OCI-LY7 (cell line): ENCODE results near the gene CXCR5. TPM values are rescaled to one million over a fixed set of nuclear protein-coding genes. Genes with fewer than 3 reads are reported as not detected.

Source experiments
- BruUV-seq: library from RNA; stranded (reverse); fragments of 400-500 nt; replicated peaks from 2 replicates; lab custom pipeline; 2021; lab: Mats Ljungman, UMichigan
- CTCF ChIA-PET: fragments of 300-600 bp; sonication (Branson Sonifier 250); formaldehyde crosslinking; loops from one replicate; lab custom pipeline; 2022; ENCODE audit warnings: antibody characterized with exemption; ENCODE audit not compliant: unreplicated experiment; lab: Charles Lee
- POLR2A ChIA-PET: fragments of 300-600 bp; sonication (Branson Sonifier 250); formaldehyde crosslinking; loops from one replicate; lab custom pipeline; 2022; ENCODE audit warnings: antibody characterized with exemption; lab: Charles Lee
- DNase-seq: peaks from one replicate; pipeline ENCODE4 v3.0.0-alpha.2; 2015; ENCODE audit warnings: low spot score
- H2AFZ ChIP-seq: fragments of 200-600 bp; sonication (generic), shearing (Covaris generic); 2 replicates; pipeline ENCODE4 v1.6.1; 2014; ENCODE audit warnings: mild to moderate bottlenecking, antibody characterized with exemption, low read length, moderate library complexity
- H3K27ac ChIP-seq: fragments of 200-600 bp; sonication (generic); 2 replicates; pipeline ENCODE4 v1.5.1; 2014; ENCODE audit warnings: mixed run types, low read depth, mild to moderate bottlenecking, moderate library complexity, low read length, inconsistent platforms; ENCODE audit not compliant: poor library complexity, severe bottlenecking
- H3K36me3 ChIP-seq: fragments of 200-600 bp; sonication (generic); 2 replicates; pipeline ENCODE4 v1.6.1; 2014; ENCODE audit warnings: mild to moderate bottlenecking, antibody characterized with exemption, low read length, moderate library complexity, mixed read lengths; ENCODE audit not compliant: insufficient read depth
- H3K4me1 ChIP-seq: fragments of 200-600 bp; sonication (generic); 2 replicates; pipeline ENCODE4 v1.5.1; 2014; ENCODE audit warnings: mild to moderate bottlenecking, low read length; ENCODE audit not compliant: insufficient read depth, poor library complexity, severe bottlenecking
- H3K4me2 ChIP-seq: fragments of 200-600 bp; sonication (generic); 2 replicates; pipeline ENCODE4 v1.6.1; 2014; ENCODE audit warnings: mild to moderate bottlenecking, low read length
- H3K4me3 ChIP-seq: fragments of 200-600 bp; sonication (generic); 2 replicates; pipeline ENCODE4 v1.5.1; 2014; ENCODE audit warnings: mild to moderate bottlenecking, low read depth, low read length; ENCODE audit not compliant: poor library complexity, severe bottlenecking
- H3K79me2 ChIP-seq: fragments of 200-600 bp; sonication (generic); 2 replicates; pipeline ENCODE4 v1.6.1; 2016; ENCODE audit warnings: low read depth, mild to moderate bottlenecking, low read length, moderate library complexity, mixed read lengths; ENCODE audit not compliant: insufficient read depth
- H3K9me2 ChIP-seq: fragments of 200-600 bp; sonication (generic); 2 replicates; pipeline ENCODE4 v1.6.1; 2016; ENCODE audit warnings: mild to moderate bottlenecking, low read length, mixed read lengths; ENCODE audit not compliant: insufficient read depth
- H3K9me3 ChIP-seq: fragments of 200-600 bp; sonication (generic); 2 replicates; pipeline ENCODE4 v1.6.1; 2014; ENCODE audit warnings: mild to moderate bottlenecking, mixed run types, low read length, mixed read lengths
- H4K20me1 ChIP-seq: fragments of 200-600 bp; sonication (generic); 2 replicates; pipeline ENCODE4 v1.6.1; 2014; ENCODE audit warnings: mild to moderate bottlenecking, antibody characterized with exemption, low read length, moderate library complexity, mixed read lengths; ENCODE audit not compliant: insufficient read depth
- EZH2phosphoT487 ChIP-seq: fragments of 200-600 bp; sonication (generic); IDR thresholded peaks from 2 replicates; pipeline ENCODE4 v1.6.1; 2018; ENCODE audit warnings: low read depth, borderline replicate concordance, mild to moderate bottlenecking, mixed run types, antibody characterized with exemption, low read length, moderate library complexity, mixed read lengths
- intact Hi-C: fragments of 100-400 bp; cut with micrococcal nuclease; formaldehyde crosslinking; loops from one replicate; pipeline ENCODE4 v1.10.0; 2022; ENCODE audit not compliant: unreplicated experiment
- total RNA-seq, 2 experiments: library from RNA; depleted of rRNA in 1 of 2; stranded (reverse); fragments of >200 nt in 1 of 2; shearing (Covaris generic) in 1 of 2; gene quantifications; 2 replicates each; pipeline ENCODE4 v1.2.3, GENCODE V29; 2014 to 2022
- TF ChIP-seq, protein P1 (sequence below): fragments of 200-600 bp; sonication (generic); conservative IDR thresholded peaks from 2 replicates; pipeline ENCODE4 v1.5.1; 2014; ENCODE audit warnings: mild to moderate bottlenecking, antibody characterized with exemption, low read length, moderate library complexity, mixed read lengths

CXCR5 gene
- total RNA-seq, 2 experiments from 2014 or later: 3.3 to 7.3 TPM

DNA sequence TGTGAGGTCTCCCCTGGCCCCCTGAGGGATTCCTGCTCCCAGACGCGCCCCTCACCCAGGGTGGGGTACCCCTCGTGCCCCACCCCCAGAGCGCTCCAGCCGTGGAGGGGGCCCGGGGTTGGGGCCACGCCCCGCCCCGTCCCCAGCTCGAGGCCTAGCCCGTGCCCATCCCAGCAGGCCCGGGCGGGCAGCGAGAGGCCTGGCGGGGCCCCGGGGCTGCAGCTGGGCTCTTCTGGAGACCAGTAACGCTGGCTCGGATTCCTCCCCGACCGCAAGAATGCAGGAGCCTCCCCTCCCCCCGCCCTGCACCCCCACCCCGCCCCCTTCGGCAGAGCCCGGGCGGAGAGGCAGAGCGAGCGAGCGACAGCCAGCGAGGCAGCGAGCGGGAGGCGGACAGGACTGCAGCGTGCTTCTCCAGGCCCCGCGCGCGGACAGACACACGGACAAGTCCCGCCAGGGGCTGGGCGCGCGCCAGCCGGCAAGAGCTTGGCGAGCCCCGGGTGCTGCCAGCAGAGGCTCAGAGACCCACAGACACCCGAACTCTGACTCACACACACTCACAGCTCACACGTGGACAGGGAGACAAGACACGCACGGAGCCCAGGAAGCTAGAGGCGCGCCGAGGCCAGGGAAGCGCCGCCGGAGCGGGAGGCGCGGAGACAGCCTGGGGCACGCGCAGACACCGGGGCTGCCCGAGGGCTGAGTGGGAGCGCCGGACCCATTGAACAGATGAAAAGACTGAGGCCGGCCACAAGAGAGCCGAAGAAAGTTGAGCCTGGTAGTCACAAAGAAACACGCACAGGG lies 26.8 kb downstream of the CXCR5 start:
- H3K4me3 ChIP-seq: no peak overlapping the region
- peaks cover 3% of the 10 kb centered on the region; the same call in 1 of the 2 replicates for H3K79me2 ChIP-seq
- ChIA-PET CTCF (interaction anchor here (0.7 kb wide), 1 partner anchor 19 kb away, joined by 4 read pairs; no protein-coding TSS in a partner anchor), POLR2A (interaction anchor here (0.8 to 3.5 kb wide), 2 partner anchors 13 to 20 kb away, joined by 3 to 25 read pairs; no protein-coding TSS in a partner anchor)
- H3K4me1 ChIP-seq: peaks cover 73% of the 10 kb centered on the region
- H3K36me3 ChIP-seq: no peaks in the 10 kb centered on the region
- no peak overlapping the region for H3K4me2 ChIP-seq
- TF ChIP-seq, protein P1, sequence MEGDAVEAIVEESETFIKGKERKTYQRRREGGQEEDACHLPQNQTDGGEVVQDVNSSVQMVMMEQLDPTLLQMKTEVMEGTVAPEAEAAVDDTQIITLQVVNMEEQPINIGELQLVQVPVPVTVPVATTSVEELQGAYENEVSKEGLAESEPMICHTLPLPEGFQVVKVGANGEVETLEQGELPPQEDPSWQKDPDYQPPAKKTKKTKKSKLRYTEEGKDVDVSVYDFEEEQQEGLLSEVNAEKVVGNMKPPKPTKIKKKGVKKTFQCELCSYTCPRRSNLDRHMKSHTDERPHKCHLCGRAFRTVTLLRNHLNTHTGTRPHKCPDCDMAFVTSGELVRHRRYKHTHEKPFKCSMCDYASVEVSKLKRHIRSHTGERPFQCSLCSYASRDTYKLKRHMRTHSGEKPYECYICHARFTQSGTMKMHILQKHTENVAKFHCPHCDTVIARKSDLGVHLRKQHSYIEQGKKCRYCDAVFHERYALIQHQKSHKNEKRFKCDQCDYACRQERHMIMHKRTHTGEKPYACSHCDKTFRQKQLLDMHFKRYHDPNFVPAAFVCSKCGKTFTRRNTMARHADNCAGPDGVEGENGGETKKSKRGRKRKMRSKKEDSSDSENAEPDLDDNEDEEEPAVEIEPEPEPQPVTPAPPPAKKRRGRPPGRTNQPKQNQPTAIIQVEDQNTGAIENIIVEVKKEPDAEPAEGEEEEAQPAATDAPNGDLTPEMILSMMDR: no peak
- TF ChIP-seq EZH2phosphoT487: no peak
- H4K20me1 ChIP-seq: no peaks in the 10 kb centered on the region
- DNase-seq: no peak
- H2AFZ ChIP-seq: no peak overlapping the region
- no peaks in the 10 kb centered on the region for H3K9me2 ChIP-seq
- no peak overlapping the region for H3K27ac ChIP-seq
- no TSS peak for BruUV-seq
- intact Hi-C loops: no loop called here
- H3K9me3 ChIP-seq: no peaks in the 10 kb centered on the region

DNA sequence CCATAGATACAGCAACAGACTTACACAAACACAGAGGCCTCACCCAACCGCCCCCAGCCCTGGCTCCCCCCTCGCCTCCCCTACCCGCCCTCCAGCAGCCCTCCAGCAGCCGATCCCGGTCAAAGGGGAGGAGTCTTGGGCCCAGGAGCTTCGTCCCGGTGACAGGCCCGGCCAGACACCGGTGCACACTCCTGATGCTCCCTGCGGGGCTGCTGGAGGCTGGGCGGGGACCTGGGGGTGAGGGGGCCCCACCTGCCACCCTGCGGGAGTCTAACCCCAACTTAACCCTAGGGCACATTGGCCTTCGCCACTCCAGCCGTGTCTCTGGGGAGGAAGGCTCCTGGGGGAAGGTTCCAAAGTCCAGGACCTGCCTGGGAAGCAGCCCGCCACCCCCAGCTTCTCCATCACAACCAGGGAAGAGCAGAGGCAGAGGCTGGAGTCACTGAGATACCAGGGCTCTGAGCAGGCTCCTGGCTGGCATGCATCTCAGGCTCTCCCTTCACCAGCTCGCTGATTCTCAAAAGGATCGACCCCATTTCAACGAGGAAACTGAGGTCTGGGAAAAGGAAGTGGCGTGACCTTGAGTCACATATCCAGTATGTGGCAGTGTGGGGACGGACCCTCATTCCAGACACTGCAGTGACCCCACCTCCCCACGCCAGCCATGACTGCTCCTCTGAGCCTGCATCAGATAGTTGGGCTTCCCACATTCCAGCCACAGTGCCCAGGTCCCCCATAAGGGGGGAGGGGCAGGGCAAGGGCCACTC lies 27.6 kb downstream of the CXCR5 start:
- peak overlapping the region; percentile 88 for H3K27ac ChIP-seq
- H3K79me2 ChIP-seq: peaks cover 8% of the 10 kb centered on the region; the same call in 1 of the 2 replicates
- peaks cover 80% of the 10 kb centered on the region for H3K4me1 ChIP-seq
- H3K4me3 ChIP-seq: no peak overlapping the region
- peak overlapping the region; percentile 82 for H3K4me2 ChIP-seq
- no peak for DNase-seq
- ChIA-PET POLR2A (interaction anchor here (0.6 to 3.5 kb wide), 4 partner anchors 12 to 33 kb away, joined by 3 to 25 read pairs (median 3); no protein-coding TSS in a partner anchor), CTCF (interaction anchor here (1.0 to 3.1 kb wide), 2 partner anchors 15 to 57 kb away, joined by 3 to 12 read pairs; partner anchors contain the start of gene BCL9L)
- BruUV-seq: no TSS peak
- no peaks in the 10 kb centered on the region for H3K9me3 ChIP-seq
- no peaks in the 10 kb centered on the region for H3K36me3 ChIP-seq
- TF ChIP-seq, protein P1: no peak
- no peak for TF ChIP-seq EZH2phosphoT487
- H3K9me2 ChIP-seq: no peaks in the 10 kb centered on the region
- no peaks in the 10 kb centered on the region for H4K20me1 ChIP-seq
- H2AFZ ChIP-seq: no peak overlapping the region
- intact Hi-C loops: no loop called here
